ENCODE results near the gene PPP1R3G.

DNA sequence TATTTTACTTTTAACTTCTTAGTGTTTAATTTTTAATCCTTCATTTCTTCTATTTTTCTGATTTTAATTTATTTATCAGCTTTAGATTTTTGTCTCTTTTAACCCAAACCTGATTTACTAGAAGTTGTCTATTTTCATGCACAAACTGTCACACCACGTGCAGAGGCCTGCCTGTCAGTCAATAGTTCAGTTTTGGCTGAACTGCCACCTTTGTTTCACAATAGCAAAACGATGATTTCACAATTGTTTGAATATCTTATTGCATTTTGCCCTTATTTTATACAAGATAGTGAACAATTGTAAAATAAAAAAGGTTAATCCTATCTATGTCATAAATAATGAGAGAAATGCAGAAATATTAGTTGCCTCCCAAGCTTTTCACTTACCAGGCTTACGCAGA, 24.0 kb upstream of the PPP1R3G start:
- TF ChIP-seq, protein P1, sequence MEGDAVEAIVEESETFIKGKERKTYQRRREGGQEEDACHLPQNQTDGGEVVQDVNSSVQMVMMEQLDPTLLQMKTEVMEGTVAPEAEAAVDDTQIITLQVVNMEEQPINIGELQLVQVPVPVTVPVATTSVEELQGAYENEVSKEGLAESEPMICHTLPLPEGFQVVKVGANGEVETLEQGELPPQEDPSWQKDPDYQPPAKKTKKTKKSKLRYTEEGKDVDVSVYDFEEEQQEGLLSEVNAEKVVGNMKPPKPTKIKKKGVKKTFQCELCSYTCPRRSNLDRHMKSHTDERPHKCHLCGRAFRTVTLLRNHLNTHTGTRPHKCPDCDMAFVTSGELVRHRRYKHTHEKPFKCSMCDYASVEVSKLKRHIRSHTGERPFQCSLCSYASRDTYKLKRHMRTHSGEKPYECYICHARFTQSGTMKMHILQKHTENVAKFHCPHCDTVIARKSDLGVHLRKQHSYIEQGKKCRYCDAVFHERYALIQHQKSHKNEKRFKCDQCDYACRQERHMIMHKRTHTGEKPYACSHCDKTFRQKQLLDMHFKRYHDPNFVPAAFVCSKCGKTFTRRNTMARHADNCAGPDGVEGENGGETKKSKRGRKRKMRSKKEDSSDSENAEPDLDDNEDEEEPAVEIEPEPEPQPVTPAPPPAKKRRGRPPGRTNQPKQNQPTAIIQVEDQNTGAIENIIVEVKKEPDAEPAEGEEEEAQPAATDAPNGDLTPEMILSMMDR (IDR thresholded peaks at IDR 0.05; ENCODE audit: insufficient read depth, low read depth, low read length): no peak
- TF ChIP-seq EZH2 (IDR thresholded peaks at IDR 0.05; ENCODE audit: insufficient read depth, low read length): no peak

All from astrocyte (in vitro differentiated cells and primary cell).